K562 (cell line): ENCODE results near the gene CTCF. TPM values are rescaled to one million over a fixed set of nuclear protein-coding genes. Genes with fewer than 3 reads are reported as not detected.

Experiments
- ATAC-seq: fragments of 200-7000 bp; cut with Tn5 transposase; 3 replicates; pipeline ENCODE4 v1.9.1; 2020; ENCODE audit warnings: moderate library complexity
- BruUV-seq: library from RNA; stranded (reverse); fragments of 400-500 nt; replicated peaks from 2 replicates; lab custom pipeline; 2021; lab: Mats Ljungman, UMichigan
- CTCF ChIA-PET: fragments of 300-600 bp; formaldehyde crosslinking; extraction: SDS; loops from one replicate; lab custom pipeline; 2021; ENCODE audit warnings: low intra/inter-chr PET ratio; lab: Yijun Ruan, JAX
- POLR2A ChIA-PET: fragments of 300-600, 350-650 bp; sonication (Branson Sonifier 250); formaldehyde crosslinking; extraction: SDS; loops from one replicate; lab custom pipeline; 2021; ENCODE audit warnings: antibody characterized with exemption, inconsistent platforms; lab: Yijun Ruan, JAX
- DNase-seq, 4 experiments: peaks; one replicate each; pipeline versions ENCODE4 v3.0.0 to v3.0.0-alpha.2; 2011 to 2018; ENCODE audit warnings: low spot score in 3 of 4, mixed read lengths in 3 of 4; ENCODE audit errors: extremely low read depth in 1 of 4
- FAIRE-seq: peaks from 2 replicates; lab custom pipeline; 2011; peaks lifted over from hg19 to GRCh38; lab: Jason Lieb, UNC
- H2AFZ ChIP-seq: 2 replicates; pipeline ENCODE4 v1.6.0; 2011; ENCODE audit warnings: low read depth, low read length, control low read depth, inconsistent platforms
- H3K27ac ChIP-seq: fragments of 200-600 bp; 3 replicates; pipeline ENCODE4 v1.8.0; 2011; ENCODE audit warnings: low read depth, mild to moderate bottlenecking, control low read depth, inconsistent platforms, low read length, moderate library complexity, mixed read lengths; ENCODE audit errors: extremely low read depth
- H3K27me3 ChIP-seq, 2 experiments: fragments of 300-600 bp in 1 of 2; 2 replicates in 1 of 2; 3 replicates in 1 of 2; pipeline versions ENCODE4 v1.6.0 to v1.8.0; 2011; ENCODE audit warnings: inconsistent platforms in 2 of 2, low read length in 2 of 2, mild to moderate bottlenecking in 1 of 2, mixed read lengths in 1 of 2, moderate library complexity in 1 of 2; ENCODE audit not compliant: control insufficient read depth in 2 of 2, insufficient read depth in 2 of 2
- H3K36me3 ChIP-seq: fragments of 300-600 bp; 3 replicates; pipeline ENCODE4 v1.8.0; 2011; ENCODE audit warnings: mild to moderate bottlenecking, low read length, inconsistent platforms; ENCODE audit not compliant: control insufficient read depth, insufficient read depth
- H3K4me1 ChIP-seq, 2 experiments: fragments of 200-600 bp in 1 of 2; replicated peaks in 1 of 2; 2 replicates in 1 of 2; 3 replicates in 1 of 2; pipeline versions ENCODE4 v1.5.1 to v1.8.0; 2011; ENCODE audit warnings: inconsistent platforms in 2 of 2, low read length in 2 of 2, mild to moderate bottlenecking in 1 of 2, mixed read lengths in 1 of 2, moderate library complexity in 1 of 2; ENCODE audit not compliant: control insufficient read depth in 2 of 2, insufficient read depth in 2 of 2
- H3K4me2 ChIP-seq: 2 replicates; pipeline ENCODE4 v1.6.1; 2011; ENCODE audit warnings: low read length, control low read depth, inconsistent platforms, mixed read lengths; ENCODE audit not compliant: insufficient read depth
- H3K4me3 ChIP-seq: fragments of 200-600 bp; sonication (generic), shearing (Covaris generic); 2 replicates; pipeline ENCODE4 v1.5.1; 2016; ENCODE audit warnings: control low read depth, inconsistent platforms
- H3K79me2 ChIP-seq: fragments of 200-600 bp; 3 replicates; pipeline ENCODE4 v1.8.0; 2011; ENCODE audit warnings: low read length, inconsistent platforms; ENCODE audit not compliant: control insufficient read depth, insufficient read depth
- H3K9ac ChIP-seq, 2 experiments: 2 replicates each; pipeline versions ENCODE4 v1.6.0 to v1.6.1; 2011; ENCODE audit warnings: low read depth in 2 of 2, low read length in 2 of 2, control low read depth in 1 of 2, inconsistent platforms in 1 of 2, mild to moderate bottlenecking in 1 of 2, mixed read lengths in 1 of 2; ENCODE audit not compliant: insufficient read depth in 1 of 2
- H3K9me1 ChIP-seq: one replicate; pipeline ENCODE4 v1.6.0; 2011; ENCODE audit warnings: inconsistent platforms, mild to moderate bottlenecking, low read length, moderate library complexity; ENCODE audit not compliant: control insufficient read depth, insufficient read depth
- H3K9me3 ChIP-seq: replicated peaks from 2 replicates; pipeline ENCODE4 v1.5.1; 2011; ENCODE audit warnings: low read depth, low read length, inconsistent platforms; ENCODE audit not compliant: control insufficient read depth, insufficient read depth
- H4K20me1 ChIP-seq: replicated peaks from 2 replicates; pipeline ENCODE4 v1.6.1; 2011; ENCODE audit warnings: low read length, inconsistent platforms, mixed read lengths; ENCODE audit not compliant: control insufficient read depth, insufficient read depth
- BRD9 ChIP-seq: fragments of 450-650 bp; IDR thresholded peaks from 2 replicates; pipeline ENCODE4 v1.6.1; 2018; ENCODE audit warnings: low read depth; ENCODE audit not compliant: partially characterized antibody
- E2F3 ChIP-seq: fragments of 250-450 bp; sonication (Bioruptor Pico); IDR thresholded peaks from 2 replicates; pipeline ENCODE4 v1.4.0; 2020; ENCODE audit warnings: mild to moderate bottlenecking
- HNRNPUL1 ChIP-seq: fragments of 200-400 bp; formaldehyde crosslinking; IDR thresholded peaks from 2 replicates; pipeline ENCODE4 v1.6.1; 2017; ENCODE audit warnings: low read length
- KLF10 ChIP-seq: fragments of 250-450 bp; sonication (Bioruptor Pico); IDR thresholded peaks from 2 replicates; pipeline ENCODE4 v1.6.1; 2021; ENCODE audit warnings: matching md5 sums
- LEF1 ChIP-seq: fragments of 450-650 bp; IDR thresholded peaks from 2 replicates; pipeline ENCODE4 v1.6.1; 2016; ENCODE audit warnings: mild to moderate bottlenecking
- MED1 ChIP-seq: sonication (generic); formaldehyde crosslinking; IDR thresholded peaks from 2 replicates; pipeline ENCODE4 v1.8.1; 2023; ENCODE audit warnings: missing genetic modification reagents, borderline replicate concordance
- NCOA2 ChIP-seq, 2 experiments: fragments of 450-650 bp; IDR thresholded peaks; 2 replicates each; pipeline ENCODE4 v1.6.1; 2018; ENCODE audit warnings: mild to moderate bottlenecking in 2 of 2, moderate library complexity in 1 of 2; ENCODE audit not compliant: partially characterized antibody in 2 of 2
- PCBP2 ChIP-seq: fragments of 200-400 bp; formaldehyde crosslinking; IDR thresholded peaks from 2 replicates; pipeline ENCODE4 v1.6.1; 2018; ENCODE audit warnings: low read length, low read depth, mild to moderate bottlenecking, moderate library complexity; ENCODE audit not compliant: poor library complexity, severe bottlenecking
- RBM22 ChIP-seq: fragments of 200-400 bp; formaldehyde crosslinking; IDR thresholded peaks from 2 replicates; pipeline ENCODE4 v1.6.1; 2018; ENCODE audit warnings: low read length, low read depth; ENCODE audit not compliant: poor library complexity, severe bottlenecking
- TOE1 ChIP-seq, 2 experiments: fragments of 450-650 bp in 1 of 2; sonication (generic) in 1 of 2; formaldehyde crosslinking in 1 of 2; IDR thresholded peaks; 2 replicates each; pipeline versions ENCODE4 v1.7.1 to v1.8.0; 2016 to 2022; ENCODE audit warnings: borderline replicate concordance in 2 of 2, mild to moderate bottlenecking in 2 of 2, antibody characterized with exemption in 1 of 2, inconsistent platforms in 1 of 2, low read depth in 1 of 2, missing genetic modification reagents in 1 of 2, moderate library complexity in 1 of 2
- ZNF121 ChIP-seq: sonication (generic); formaldehyde crosslinking; conservative IDR thresholded peaks from 2 replicates; pipeline ENCODE4 v1.8.0; 2022; ENCODE audit warnings: missing genetic modification reagents
- ZNF253 ChIP-seq: fragments of 250-450 bp; sonication (Bioruptor Pico); conservative IDR thresholded peaks from 2 replicates; pipeline ENCODE4 v1.6.1; 2021; ENCODE audit warnings: mild to moderate bottlenecking
- WGBS: fragments of 100-300 bp; shearing (Covaris generic); methylation state at CpG from one replicate; pipeline ENCODE4 v1.1.6; 2016; ENCODE audit warnings: low coverage, mixed read lengths; ENCODE audit not compliant: insufficient coverage; ENCODE audit errors: missing lambda C conversion rate; 5-methylcytosine and 5-hydroxymethylcytosine counted together
- in situ Hi-C: fragments of 300-500 bp; cut with MboI; formaldehyde crosslinking; loops from 4 replicates; pipeline ENCODE4 v1.15.0; 2018; ENCODE audit warnings: inconsistent platforms, mixed read lengths
- intact Hi-C: fragments of 100-400 bp; cut with micrococcal nuclease; formaldehyde crosslinking; loops from 2 replicates; pipeline ENCODE4 v1.14.2; 2022
- polyA plus RNA-seq, 8 experiments: library from polyadenylated mRNA; depleted of rRNA in 4 of 8; stranded (reverse) in 5 of 8; unstranded in 3 of 8; fragments of >200 nt; fragmentation: Nextera tagmentation in 2 of 8; fragmentation: Illumina TruSeq in 1 of 8; extraction: Ambion mirVana in 2 of 8; extraction: Trizol in 1 of 8; gene quantifications; 2 replicates each; pipeline versions ENCODE4 v1.2.1 to v1.2.3, GENCODE V29; 2011 to 2014; ENCODE audit warnings: inconsistent platforms in 1 of 8, missing spikeins in 1 of 8
- total RNA-seq, 7 experiments: library from RNA; depleted of rRNA in 6 of 7; stranded (reverse); fragments of >200 nt in 6 of 7; fragmentation: Illumina TruSeq in 2 of 7; extraction: Trizol in 2 of 7; gene quantifications; 2 replicates each; pipeline versions ENCODE4 v1.2.1 to v1.2.3, GENCODE V29; 2011 to 2021; ENCODE audit warnings: low replicate concordance in 1 of 7
- TF ChIP-seq, protein P1 (sequence below): fragments of 250-450 bp; sonication (Bioruptor Pico); IDR thresholded peaks from 2 replicates; pipeline ENCODE4 v1.5.0; 2021
- TF ChIP-seq, protein P2 (sequence below): IDR thresholded peaks from 3 replicates; pipeline ENCODE4 v1.6.1; 2011; ENCODE audit warnings: borderline replicate concordance, mild to moderate bottlenecking; ENCODE audit not compliant: insufficient read length, insufficient read depth
- TF ChIP-seq, protein P3 (sequence below), 2 experiments: IDR thresholded peaks; 2 replicates each; pipeline ENCODE4 v1.6.1; 2012; ENCODE audit warnings: improper control_type of control experiment in 2 of 2, low read depth in 2 of 2, low read length in 2 of 2, borderline replicate concordance in 1 of 2

CTCF gene
- total and polyA plus RNA-seq, 9 of the 15 experiments (the other 6 are each of a cell fraction or from before 2014, with no cell fraction given), result 7.8 to 49.2 (median 33.9) TPM

DNA sequence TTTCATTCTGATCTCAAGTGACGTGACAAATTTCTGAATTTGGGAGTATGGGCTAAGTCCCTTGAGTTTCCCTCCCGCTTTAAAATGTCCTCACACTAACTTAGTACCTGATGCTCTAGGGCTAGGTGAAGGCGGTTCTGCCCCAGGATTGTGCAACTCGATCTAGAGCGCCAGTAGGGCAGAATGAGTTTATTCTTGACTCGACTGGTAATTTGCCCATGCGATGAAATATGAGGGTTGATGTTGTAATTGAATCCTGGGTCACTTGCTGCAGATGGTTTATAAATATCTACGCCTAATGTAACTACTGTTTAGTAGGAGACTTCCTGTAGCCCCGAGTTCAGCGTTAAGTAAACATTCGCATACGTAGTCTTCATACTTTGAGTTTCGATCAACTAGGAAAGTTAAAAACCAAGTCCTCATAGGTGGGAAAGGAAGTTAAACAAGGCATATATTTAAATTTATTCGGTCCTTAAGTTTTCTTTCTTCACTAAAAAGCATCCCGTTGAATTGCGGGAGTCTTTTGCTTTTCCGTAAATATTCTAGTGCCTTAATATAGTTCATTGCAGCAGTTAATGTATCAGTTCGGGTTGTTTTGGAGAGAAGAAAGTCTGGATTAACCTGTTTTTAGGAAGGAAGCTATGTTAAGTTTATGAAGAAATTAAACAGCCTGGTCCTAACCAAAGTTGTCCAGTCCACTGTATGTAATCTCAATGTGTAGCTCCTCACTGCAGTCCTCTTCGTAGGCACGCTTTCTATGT lies 1.6 kb downstream of the CTCF start (continued):
- TF ChIP-seq ZNF253 (no peak), NCOA2 (IDR thresholded peaks at IDR 0.05; ENCODE audit: partially characterized antibody in 2 of 2) (no peak)
- TF ChIP-seq, protein P1, sequence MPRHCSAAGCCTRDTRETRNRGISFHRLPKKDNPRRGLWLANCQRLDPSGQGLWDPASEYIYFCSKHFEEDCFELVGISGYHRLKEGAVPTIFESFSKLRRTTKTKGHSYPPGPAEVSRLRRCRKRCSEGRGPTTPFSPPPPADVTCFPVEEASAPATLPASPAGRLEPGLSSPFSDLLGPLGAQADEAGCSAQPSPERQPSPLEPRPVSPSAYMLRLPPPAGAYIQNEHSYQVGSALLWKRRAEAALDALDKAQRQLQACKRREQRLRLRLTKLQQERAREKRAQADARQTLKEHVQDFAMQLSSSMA (CRISPR knock-in tag), result no peak

DNA sequence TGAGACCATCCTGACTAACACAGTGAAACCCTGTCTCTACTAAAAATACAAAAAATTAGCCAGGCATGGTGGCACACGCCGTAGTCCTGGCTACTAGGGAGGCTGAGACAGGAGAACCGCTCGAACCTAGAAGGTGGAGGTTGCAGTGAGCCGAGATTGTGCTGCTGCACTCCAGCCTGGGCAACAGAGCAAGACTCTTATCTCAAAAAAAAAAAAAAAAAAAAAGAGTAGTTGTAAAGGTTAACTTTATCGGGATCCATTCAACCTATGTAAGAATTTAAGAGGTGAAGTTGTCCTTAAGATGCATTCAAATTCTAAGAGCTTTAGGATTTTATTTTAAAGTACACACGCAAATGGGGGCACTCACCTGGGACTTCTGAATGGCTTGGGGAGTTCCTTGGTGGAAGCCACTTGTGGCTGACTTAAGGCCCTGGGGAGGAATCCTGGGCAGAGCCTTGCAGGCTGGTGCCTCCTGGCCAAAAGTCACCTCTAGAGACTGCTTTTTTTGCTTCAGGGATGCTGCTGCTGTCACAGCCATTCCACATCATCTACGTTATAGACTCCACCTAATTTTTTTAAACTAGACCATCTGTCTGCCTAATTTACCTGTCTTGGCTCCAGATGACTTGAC lies 3.3 kb downstream of the CTCF start:
- CTCF ChIA-PET, result no interaction called here
- Histone ChIP-seq H3K9ac (peak overlapping the region in 1 of 2 experiments; percentile 55; a peak in 1 of 4 replicates), H3K79me2 (peaks cover 83% of the 10 kb centered on the region), H3K27ac (no peak overlapping the region), H3K9me1 (no peaks in the 10 kb centered on the region), H3K27me3 (no peaks in the 10 kb centered on the region), H4K20me1 (no peaks in the 10 kb centered on the region), H3K9me3 (no peaks in the 10 kb centered on the region), H3K36me3 (peaks cover under 1% of the 10 kb centered on the region; the same call in 1 of the 3 replicates), H3K4me3 (no peak overlapping the region), H2AFZ (no peak overlapping the region), H3K4me1 (peaks cover 15 to 27% of the 10 kb centered on the region in 2 experiments; a peak in 4 of 5 replicates), H3K4me2 (no peak overlapping the region; the same call in 1 of the 2 replicates)
- ATAC-seq, result no peak
- no peak for FAIRE-seq
- TSS peak; percentile 27 for BruUV-seq
- in situ Hi-C loops (no loop called here), intact Hi-C loops (no loop called here)
- DNase-seq, result no peak
- 79% methylated on average over 8 of the region's 8 CpGs for WGBS
- POLR2A ChIA-PET, result no interaction called here
- TF ChIP-seq, protein P2, sequence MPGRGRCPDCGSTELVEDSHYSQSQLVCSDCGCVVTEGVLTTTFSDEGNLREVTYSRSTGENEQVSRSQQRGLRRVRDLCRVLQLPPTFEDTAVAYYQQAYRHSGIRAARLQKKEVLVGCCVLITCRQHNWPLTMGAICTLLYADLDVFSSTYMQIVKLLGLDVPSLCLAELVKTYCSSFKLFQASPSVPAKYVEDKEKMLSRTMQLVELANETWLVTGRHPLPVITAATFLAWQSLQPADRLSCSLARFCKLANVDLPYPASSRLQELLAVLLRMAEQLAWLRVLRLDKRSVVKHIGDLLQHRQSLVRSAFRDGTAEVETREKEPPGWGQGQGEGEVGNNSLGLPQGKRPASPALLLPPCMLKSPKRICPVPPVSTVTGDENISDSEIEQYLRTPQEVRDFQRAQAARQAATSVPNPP, result no peak
- TF ChIP-seq ZNF121 (peak; percentile 81), LEF1 (no peak), PCBP2 (no peak), MED1 (no peak), TOE1 (IDR thresholded peaks at IDR 0.05; ENCODE audit: borderline replicate concordance) (no peak), TOE1 (CRISPR knock-in tag; IDR thresholded peaks at IDR 0.05; ENCODE audit: borderline replicate concordance, low read depth) (no peak), BRD9 (no peak), RBM22 (no peak), E2F3 (CRISPR knock-in tag) (no peak), KLF10 (CRISPR knock-in tag) (no peak), HNRNPUL1 (no peak)
- TF ChIP-seq, protein P3, sequence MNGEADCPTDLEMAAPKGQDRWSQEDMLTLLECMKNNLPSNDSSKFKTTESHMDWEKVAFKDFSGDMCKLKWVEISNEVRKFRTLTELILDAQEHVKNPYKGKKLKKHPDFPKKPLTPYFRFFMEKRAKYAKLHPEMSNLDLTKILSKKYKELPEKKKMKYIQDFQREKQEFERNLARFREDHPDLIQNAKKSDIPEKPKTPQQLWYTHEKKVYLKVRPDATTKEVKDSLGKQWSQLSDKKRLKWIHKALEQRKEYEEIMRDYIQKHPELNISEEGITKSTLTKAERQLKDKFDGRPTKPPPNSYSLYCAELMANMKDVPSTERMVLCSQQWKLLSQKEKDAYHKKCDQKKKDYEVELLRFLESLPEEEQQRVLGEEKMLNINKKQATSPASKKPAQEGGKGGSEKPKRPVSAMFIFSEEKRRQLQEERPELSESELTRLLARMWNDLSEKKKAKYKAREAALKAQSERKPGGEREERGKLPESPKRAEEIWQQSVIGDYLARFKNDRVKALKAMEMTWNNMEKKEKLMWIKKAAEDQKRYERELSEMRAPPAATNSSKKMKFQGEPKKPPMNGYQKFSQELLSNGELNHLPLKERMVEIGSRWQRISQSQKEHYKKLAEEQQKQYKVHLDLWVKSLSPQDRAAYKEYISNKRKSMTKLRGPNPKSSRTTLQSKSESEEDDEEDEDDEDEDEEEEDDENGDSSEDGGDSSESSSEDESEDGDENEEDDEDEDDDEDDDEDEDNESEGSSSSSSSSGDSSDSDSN (IDR thresholded peaks at IDR 0.05; ENCODE audit: borderline replicate concordance in 1 of 2, low read depth in 2 of 2, low read length in 2 of 2), result no peak
